Esophagus squamous epithelium (tissue), 4 donors: ENCODE results near the gene ZNF518A.

Experiments
- POLR2A ChIP-seq, 4 donors: fragments of 450-650 bp; IDR thresholded peaks; one replicate each; pipeline ENCODE4 v1.6.1; 2017; ENCODE audit warnings: antibody characterized with exemption in 4 of 4, mild to moderate bottlenecking in 4 of 4, moderate library complexity in 3 of 4
- TF ChIP-seq, protein P1 (sequence below), 6 experiments: fragments of 450-650 bp in 4 of 6; fragments of 200-600 bp in 2 of 6; sonication (generic) in 2 of 6; IDR thresholded peaks; one replicate each; pipeline ENCODE4 v1.5.1; 2016 to 2019; ENCODE audit warnings: antibody characterized with exemption in 6 of 6, mild to moderate bottlenecking in 4 of 6, moderate library complexity in 4 of 6

DNA sequence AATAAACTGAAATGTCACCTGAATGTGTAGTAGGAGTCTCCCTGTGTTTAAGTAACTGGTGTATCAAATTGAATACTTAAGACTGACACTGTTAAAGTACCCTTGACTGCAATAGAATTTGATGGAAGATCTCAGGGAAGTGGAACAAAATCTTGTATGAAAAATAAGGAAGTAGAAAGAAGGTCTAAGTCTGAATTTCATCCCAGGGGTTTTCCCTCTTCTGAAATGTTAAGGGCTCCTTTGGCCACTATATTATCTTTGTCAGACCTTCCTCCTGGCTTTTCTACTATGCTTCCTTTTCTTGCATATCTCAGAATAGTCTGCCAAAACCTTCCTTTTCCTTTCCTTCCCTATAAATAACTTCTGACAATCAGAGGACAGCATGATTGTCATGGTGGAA is 81.7 kb downstream of the ZNF518A start:
- TF ChIP-seq, protein P1, sequence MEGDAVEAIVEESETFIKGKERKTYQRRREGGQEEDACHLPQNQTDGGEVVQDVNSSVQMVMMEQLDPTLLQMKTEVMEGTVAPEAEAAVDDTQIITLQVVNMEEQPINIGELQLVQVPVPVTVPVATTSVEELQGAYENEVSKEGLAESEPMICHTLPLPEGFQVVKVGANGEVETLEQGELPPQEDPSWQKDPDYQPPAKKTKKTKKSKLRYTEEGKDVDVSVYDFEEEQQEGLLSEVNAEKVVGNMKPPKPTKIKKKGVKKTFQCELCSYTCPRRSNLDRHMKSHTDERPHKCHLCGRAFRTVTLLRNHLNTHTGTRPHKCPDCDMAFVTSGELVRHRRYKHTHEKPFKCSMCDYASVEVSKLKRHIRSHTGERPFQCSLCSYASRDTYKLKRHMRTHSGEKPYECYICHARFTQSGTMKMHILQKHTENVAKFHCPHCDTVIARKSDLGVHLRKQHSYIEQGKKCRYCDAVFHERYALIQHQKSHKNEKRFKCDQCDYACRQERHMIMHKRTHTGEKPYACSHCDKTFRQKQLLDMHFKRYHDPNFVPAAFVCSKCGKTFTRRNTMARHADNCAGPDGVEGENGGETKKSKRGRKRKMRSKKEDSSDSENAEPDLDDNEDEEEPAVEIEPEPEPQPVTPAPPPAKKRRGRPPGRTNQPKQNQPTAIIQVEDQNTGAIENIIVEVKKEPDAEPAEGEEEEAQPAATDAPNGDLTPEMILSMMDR (IDR thresholded peaks at IDR 0.05): no peak
- TF ChIP-seq POLR2A (IDR thresholded peaks at IDR 0.05): no peak
